ENCODE results near the gene CDH5. TPM values are rescaled to one million over a fixed set of nuclear protein-coding genes. Genes with fewer than 3 reads are reported as not detected.
"Not testable (repeated sequence)": the region's sequence is repeated elsewhere in the genome, so short reads cannot be mapped to it uniquely, and the experiment has no call there.

The CDH5 gene
- polyA plus RNA-seq, 1 donor (not counting 4 experiments of a cell fraction or from before 2014, with no cell fraction given) = 0.05 TPM

DNA sequence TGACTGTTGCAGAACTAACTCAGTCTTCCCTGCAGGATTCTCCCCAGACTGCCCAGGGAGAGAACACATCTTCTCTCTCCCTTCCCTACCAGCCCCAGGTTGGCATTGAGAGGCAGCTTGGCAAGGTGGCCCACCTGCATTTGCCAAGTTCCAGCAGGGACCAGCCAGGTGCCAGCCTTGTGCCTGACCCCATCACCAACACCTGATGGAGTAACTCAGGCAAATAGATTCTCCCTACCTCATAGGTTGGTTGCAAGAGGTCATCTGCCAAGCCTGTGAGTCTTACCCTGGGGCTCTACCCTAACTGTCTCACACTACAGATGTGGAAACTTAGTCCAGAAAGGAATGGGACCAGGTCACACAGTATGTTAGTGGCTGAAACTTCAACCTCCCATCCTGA lies 81.0 kb downstream of the CDH5 start:
- Histone ChIP-seq H3K9ac (ENCODE audit: control insufficient read depth, extremely low read depth, insufficient read depth, low read length) (no peak overlapping the region), H3K79me2 (ENCODE audit: control insufficient read depth, insufficient read depth, low read length) (no peaks in the 10 kb centered on the region), H4K20me1 (ENCODE audit: control insufficient read depth, extremely low read depth, insufficient read depth, low read length) (no peaks in the 10 kb centered on the region), H3K4me2 (ENCODE audit: control insufficient read depth, extremely low read depth, insufficient read depth, low read depth, low read length) (no peak overlapping the region), H3K27ac (ENCODE audit: control insufficient read depth, insufficient read depth, low read length) (no peak overlapping the region), H2AFZ (ENCODE audit: control insufficient read depth, low read length) (no peak overlapping the region), H3K4me3 (ENCODE audit: control insufficient read depth in 2 of 3, extremely low read depth in 1 of 3, insufficient read depth in 2 of 3, low read depth in 1 of 3, low read length in 3 of 3) (no peak overlapping the region), H3K36me3 (ENCODE audit: control insufficient read depth in 2 of 2, extremely low read depth in 1 of 2, insufficient read depth in 2 of 2, low read length in 2 of 2) (no peaks in the 10 kb centered on the region), H3K4me1 (ENCODE audit: control insufficient read depth, extremely low read depth, insufficient read depth, low read length) (no peaks in the 10 kb centered on the region), H3K9me1 (ENCODE audit: control insufficient read depth, extremely low read depth, insufficient read depth, low read length) (no peaks in the 10 kb centered on the region), H3K27me3 (ENCODE audit: control insufficient read depth, extremely low read depth, insufficient read depth, low read length) (peaks cover 15% of the 10 kb centered on the region), H3K9me3 (ENCODE audit: control insufficient read depth, low read depth, low read length) (no peaks in the 10 kb centered on the region)
- TF ChIP-seq, protein P1, sequence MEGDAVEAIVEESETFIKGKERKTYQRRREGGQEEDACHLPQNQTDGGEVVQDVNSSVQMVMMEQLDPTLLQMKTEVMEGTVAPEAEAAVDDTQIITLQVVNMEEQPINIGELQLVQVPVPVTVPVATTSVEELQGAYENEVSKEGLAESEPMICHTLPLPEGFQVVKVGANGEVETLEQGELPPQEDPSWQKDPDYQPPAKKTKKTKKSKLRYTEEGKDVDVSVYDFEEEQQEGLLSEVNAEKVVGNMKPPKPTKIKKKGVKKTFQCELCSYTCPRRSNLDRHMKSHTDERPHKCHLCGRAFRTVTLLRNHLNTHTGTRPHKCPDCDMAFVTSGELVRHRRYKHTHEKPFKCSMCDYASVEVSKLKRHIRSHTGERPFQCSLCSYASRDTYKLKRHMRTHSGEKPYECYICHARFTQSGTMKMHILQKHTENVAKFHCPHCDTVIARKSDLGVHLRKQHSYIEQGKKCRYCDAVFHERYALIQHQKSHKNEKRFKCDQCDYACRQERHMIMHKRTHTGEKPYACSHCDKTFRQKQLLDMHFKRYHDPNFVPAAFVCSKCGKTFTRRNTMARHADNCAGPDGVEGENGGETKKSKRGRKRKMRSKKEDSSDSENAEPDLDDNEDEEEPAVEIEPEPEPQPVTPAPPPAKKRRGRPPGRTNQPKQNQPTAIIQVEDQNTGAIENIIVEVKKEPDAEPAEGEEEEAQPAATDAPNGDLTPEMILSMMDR (optimal IDR thresholded peaks at IDR 0.05 in 1 of 3, IDR thresholded peaks at IDR 0.05 in 1 of 3, conservative IDR thresholded peaks at IDR 0.05 in 1 of 3; ENCODE audit: extremely low read depth in 1 of 3, insufficient read depth in 2 of 3, low read length in 3 of 3) = no peak
- no peak for TF ChIP-seq EZH2 (IDR thresholded peaks at IDR 0.05; ENCODE audit: low read length)
- FAIRE-seq = no peak
- dilution Hi-C loops (cut with MboI; ENCODE audit: extremely low pct_ligation_motif_present, low sequenced_read_pairs) = no loop called here
- DNase-seq (ENCODE audit: low read depth, low spot score) = no peak

DNA sequence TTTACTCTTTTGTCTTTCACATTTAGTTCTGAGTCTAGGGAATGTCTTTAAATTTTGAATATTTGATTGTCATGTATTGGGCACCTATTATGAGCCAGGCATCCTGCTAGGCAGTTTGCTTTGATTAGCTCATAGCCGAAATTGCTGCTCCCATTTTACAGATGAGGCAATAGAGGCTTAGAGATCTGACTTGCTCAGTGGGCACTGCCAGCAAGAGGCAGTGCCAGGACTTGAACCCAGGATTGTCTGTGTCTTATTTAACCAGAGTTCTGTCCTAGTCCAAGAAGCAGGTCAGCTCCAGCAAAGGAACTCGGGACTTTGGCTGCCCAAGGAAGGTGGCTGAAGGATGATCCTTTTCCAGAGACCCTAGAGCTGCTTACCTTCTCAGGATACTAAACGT lies 85.1 kb downstream of the CDH5 start:
- dilution Hi-C loops (cut with MboI; ENCODE audit: extremely low pct_ligation_motif_present, low sequenced_read_pairs) = no loop called here

DNA sequence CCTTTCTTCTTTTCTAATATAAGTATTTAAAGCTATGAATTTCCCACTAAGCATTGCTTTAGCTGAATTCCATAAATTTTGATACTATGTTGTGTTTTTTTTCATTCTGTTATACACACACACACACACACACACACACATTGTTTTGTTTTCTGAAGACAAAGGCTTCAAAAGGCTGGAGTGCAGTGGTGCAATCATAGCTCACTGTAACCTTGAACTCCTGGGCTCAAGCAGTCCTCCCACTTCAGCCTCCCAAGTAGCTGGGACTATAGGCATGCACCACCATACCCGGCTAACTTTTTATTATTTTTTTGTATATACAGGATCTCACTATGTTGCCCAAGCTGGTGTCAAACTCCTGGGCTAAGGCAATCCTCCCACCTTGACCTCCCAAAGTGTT lies 86.7 kb downstream of the CDH5 start:
- H3K36me3 ChIP-seq (ENCODE audit: control insufficient read depth in 2 of 2, extremely low read depth in 1 of 2, insufficient read depth in 2 of 2, low read length in 2 of 2); H3K9me3 ChIP-seq (ENCODE audit: control insufficient read depth, low read depth, low read length); FAIRE-seq; dilution Hi-C loops (cut with MboI; ENCODE audit: extremely low pct_ligation_motif_present, low sequenced_read_pairs); H4K20me1 ChIP-seq (ENCODE audit: control insufficient read depth, extremely low read depth, insufficient read depth, low read length); H3K4me3 ChIP-seq (ENCODE audit: control insufficient read depth in 2 of 3, extremely low read depth in 1 of 3, insufficient read depth in 2 of 3, low read depth in 1 of 3, low read length in 3 of 3); H3K4me2 ChIP-seq (ENCODE audit: control insufficient read depth, extremely low read depth, insufficient read depth, low read depth, low read length); H2AFZ ChIP-seq (ENCODE audit: control insufficient read depth, low read length); H3K9ac ChIP-seq (ENCODE audit: control insufficient read depth, extremely low read depth, insufficient read depth, low read length); DNase-seq (ENCODE audit: low read depth, low spot score); H3K27ac ChIP-seq (ENCODE audit: control insufficient read depth, insufficient read depth, low read length); H3K4me1 ChIP-seq (ENCODE audit: control insufficient read depth, extremely low read depth, insufficient read depth, low read length); H3K79me2 ChIP-seq (ENCODE audit: control insufficient read depth, insufficient read depth, low read length); H3K27me3 ChIP-seq (ENCODE audit: control insufficient read depth, extremely low read depth, insufficient read depth, low read length); H3K9me1 ChIP-seq (ENCODE audit: control insufficient read depth, extremely low read depth, insufficient read depth, low read length): not testable (repeated sequence)

More for the DNA sequence above, 85.1 kb downstream of the CDH5 start:
- H3K9me1 ChIP-seq (ENCODE audit: control insufficient read depth, extremely low read depth, insufficient read depth, low read length) = no peaks in the 10 kb centered on the region
- H4K20me1 ChIP-seq (ENCODE audit: control insufficient read depth, extremely low read depth, insufficient read depth, low read length) = no peaks in the 10 kb centered on the region
- no peaks in the 10 kb centered on the region for H3K79me2 ChIP-seq (ENCODE audit: control insufficient read depth, insufficient read depth, low read length)
- TF ChIP-seq EZH2 (IDR thresholded peaks at IDR 0.05; ENCODE audit: low read length) = no peak
- TF ChIP-seq, protein P1 (optimal IDR thresholded peaks at IDR 0.05 in 1 of 3, IDR thresholded peaks at IDR 0.05 in 1 of 3, conservative IDR thresholded peaks at IDR 0.05 in 1 of 3; ENCODE audit: extremely low read depth in 1 of 3, insufficient read depth in 2 of 3, low read length in 3 of 3) = no peak
- H3K36me3 ChIP-seq (ENCODE audit: control insufficient read depth in 2 of 2, extremely low read depth in 1 of 2, insufficient read depth in 2 of 2, low read length in 2 of 2) = no peaks in the 10 kb centered on the region
- H3K27me3 ChIP-seq (ENCODE audit: control insufficient read depth, extremely low read depth, insufficient read depth, low read length) = peaks cover 10% of the 10 kb centered on the region
- H2AFZ ChIP-seq (ENCODE audit: control insufficient read depth, low read length) = no peak overlapping the region
- H3K4me2 ChIP-seq (ENCODE audit: control insufficient read depth, extremely low read depth, insufficient read depth, low read depth, low read length) = no peak overlapping the region
- no peak overlapping the region for H3K9ac ChIP-seq (ENCODE audit: control insufficient read depth, extremely low read depth, insufficient read depth, low read length)
- FAIRE-seq (no peak), DNase-seq (ENCODE audit: low read depth, low spot score) (no peak)
- H3K4me1 ChIP-seq (ENCODE audit: control insufficient read depth, extremely low read depth, insufficient read depth, low read length) = no peaks in the 10 kb centered on the region
- no peak overlapping the region for H3K27ac ChIP-seq (ENCODE audit: control insufficient read depth, insufficient read depth, low read length)
- no peak overlapping the region for H3K4me3 ChIP-seq (ENCODE audit: control insufficient read depth in 2 of 3, extremely low read depth in 1 of 3, insufficient read depth in 2 of 3, low read depth in 1 of 3, low read length in 3 of 3)
- H3K9me3 ChIP-seq (ENCODE audit: control insufficient read depth, low read depth, low read length) = no peaks in the 10 kb centered on the region

All from keratinocyte (primary cell).